Measurements from ENCODE around the gene ABCB4.

GRCh38 chr7:87435546-87435945 lies 39.9 kb downstream of the ABCB4 start:
- TF ChIP-seq ZFP30 (CRISPR knock-in tag; IDR thresholded peaks at IDR 0.05) (no peak), TOX (CRISPR knock-in tag; IDR thresholded peaks at IDR 0.05; ENCODE audit: borderline replicate concordance) (no peak)
